Measurements from ENCODE around the gene LRRC49. TPM values are rescaled to one million over a fixed set of nuclear protein-coding genes. Genes with fewer than 3 reads are reported as not detected.

Gene LRRC49
- total RNA-seq, 2 donors from 2014 or later: 2.4 to 2.8 TPM

- Histone ChIP-seq H3K27ac (no peak overlapping the region), H3K9ac (ENCODE audit: low read depth in 2 of 2, low read length in 2 of 2) (no peak overlapping the region), H3K4me1 (peaks cover 4% of the 10 kb centered on the region), H3K36me3 (no peaks in the 10 kb centered on the region), H3K4me3 (no peak overlapping the region), H3K27me3 (no peaks in the 10 kb centered on the region), H3K9me3 (no peaks in the 10 kb centered on the region)
- TF ChIP-seq CTCF (IDR thresholded peaks at IDR 0.05): no peak
- intact Hi-C loops (cut with DNase I): no loop called here
- no peak for DNase-seq
Measured at GRCh38 chr15:71089801-71090200, 197.2 kb downstream of the LRRC49 start.

GRCh38 chr15:71091601-71092000 is 199.0 kb downstream of the LRRC49 start:
- Histone ChIP-seq H3K9ac (ENCODE audit: low read depth in 2 of 2, low read length in 2 of 2) (no peak overlapping the region), H3K9me3 (no peaks in the 10 kb centered on the region), H3K4me3 (no peak overlapping the region), H3K36me3 (no peaks in the 10 kb centered on the region), H3K27ac (no peak overlapping the region), H3K27me3 (no peaks in the 10 kb centered on the region), H3K4me1 (peaks cover 4% of the 10 kb centered on the region)
- intact Hi-C loops (cut with DNase I): no loop called here
- no peak for TF ChIP-seq CTCF (IDR thresholded peaks at IDR 0.05)
- peak; percentile 37 for DNase-seq

GRCh38 chr15:71092056-71092600 is 199.5 kb downstream of the LRRC49 start:
- intact Hi-C loops (cut with DNase I): no loop called here
- no peak overlapping the region for H3K9ac ChIP-seq (ENCODE audit: low read depth in 2 of 2, low read length in 2 of 2)
- peaks cover 4% of the 10 kb centered on the region for H3K4me1 ChIP-seq
- no peak overlapping the region for H3K27ac ChIP-seq
- no peak overlapping the region for H3K4me3 ChIP-seq
- H3K9me3 ChIP-seq: no peaks in the 10 kb centered on the region
- H3K36me3 ChIP-seq: no peaks in the 10 kb centered on the region
- no peak for TF ChIP-seq CTCF (IDR thresholded peaks at IDR 0.05)
- H3K27me3 ChIP-seq: no peaks in the 10 kb centered on the region
- no peak for DNase-seq

- DNase-seq: peak; percentile 79
- intact Hi-C loops (cut with DNase I): no loop called here
- H3K36me3 ChIP-seq: no peaks in the 10 kb centered on the region
- no peak for TF ChIP-seq CTCF (IDR thresholded peaks at IDR 0.05)
- peaks cover 4% of the 10 kb centered on the region for H3K4me1 ChIP-seq
- H3K27me3 ChIP-seq: no peaks in the 10 kb centered on the region
- no peak overlapping the region for H3K4me3 ChIP-seq
- peak overlapping the region in 1 of 2 donors; percentile 29 for H3K9ac ChIP-seq (ENCODE audit: low read depth in 2 of 2, low read length in 2 of 2)
- peak overlapping the region; percentile 53 for H3K27ac ChIP-seq
- no peaks in the 10 kb centered on the region for H3K9me3 ChIP-seq
Measured at GRCh38 chr15:71093054-71094024, 200.7 kb downstream of the LRRC49 start.

- TF ChIP-seq CTCF (IDR thresholded peaks at IDR 0.05): no peak
- intact Hi-C loops (cut with DNase I): no loop called here
- peak; percentile 10 for DNase-seq
- H3K36me3 ChIP-seq: no peaks in the 10 kb centered on the region
- no peak overlapping the region for H3K4me3 ChIP-seq
- H3K9me3 ChIP-seq: no peaks in the 10 kb centered on the region
- H3K4me1 ChIP-seq: peaks cover 4% of the 10 kb centered on the region
- no peak overlapping the region for H3K9ac ChIP-seq (ENCODE audit: low read depth in 2 of 2, low read length in 2 of 2)
- no peaks in the 10 kb centered on the region for H3K27me3 ChIP-seq
- H3K27ac ChIP-seq: no peak overlapping the region
Measured at GRCh38 chr15:71094137-71094536, 201.5 kb downstream of the LRRC49 start.
